CD14-positive monocyte (primary cell): ENCODE measurements around the gene KCNH1. TPM values are rescaled to one million over a fixed set of nuclear protein-coding genes. Genes with fewer than 3 reads are reported as not detected.

Experiments
- DNase-seq, 3 donors: peaks; one replicate each; pipeline ENCODE4 v3.0.0-alpha.2; 2011 to 2022
- H2AFZ ChIP-seq: 2 replicates; pipeline ENCODE4 v1.6.0; 2012; ENCODE audit warnings: mild to moderate bottlenecking, low read depth, low read length, inconsistent platforms; ENCODE audit not compliant: insufficient read depth, poor library complexity, severe bottlenecking
- H3K27ac ChIP-seq, 2 donors: 1 replicate in 1 of 2; 2 replicates in 1 of 2; pipeline ENCODE4 v1.5.1; 2012 to 2013; ENCODE audit warnings: low read length in 2 of 2, control low read depth in 1 of 2, inconsistent platforms in 1 of 2, low read depth in 1 of 2, mild to moderate bottlenecking in 1 of 2
- H3K27me3 ChIP-seq, 2 donors: one replicate each; pipeline versions ENCODE4 v1.6.0 to v1.6.1; 2011 to 2013; ENCODE audit warnings: low read length in 2 of 2; ENCODE audit not compliant: control insufficient read depth in 2 of 2, insufficient read depth in 2 of 2
- H3K36me3 ChIP-seq, 2 donors: replicated peaks in 1 of 2; 1 replicate in 1 of 2; 2 replicates in 1 of 2; pipeline versions ENCODE4 v1.5.1 to v1.6.1; 2012 to 2013; ENCODE audit warnings: low read length in 2 of 2, control low read depth in 1 of 2, inconsistent platforms in 1 of 2, mild to moderate bottlenecking in 1 of 2; ENCODE audit not compliant: insufficient read depth in 2 of 2, control insufficient read depth in 1 of 2
- H3K4me1 ChIP-seq, 2 donors: 1 replicate in 1 of 2; 2 replicates in 1 of 2; pipeline versions ENCODE4 v1.5.1 to v1.6.1; 2012 to 2013; ENCODE audit warnings: low read length in 2 of 2, control low read depth in 1 of 2, inconsistent platforms in 1 of 2, mild to moderate bottlenecking in 1 of 2, moderate library complexity in 1 of 2; ENCODE audit not compliant: insufficient read depth in 2 of 2, control insufficient read depth in 1 of 2
- H3K4me2 ChIP-seq: replicated peaks from 2 replicates; pipeline ENCODE3; 2012; ENCODE audit warnings: low read length, moderate library complexity, mild to moderate bottlenecking; ENCODE audit not compliant: poor library complexity, severe bottlenecking; ENCODE audit errors: extremely low read depth
- H3K4me3 ChIP-seq, 3 experiments: fragments of 200-600 bp in 1 of 3; sonication (generic) in 1 of 3; replicated peaks in 1 of 3; 1 replicate in 2 of 3; 2 replicates in 1 of 3; pipeline ENCODE4 v1.5.1; 2011 to 2013; ENCODE audit warnings: low read length in 3 of 3, mild to moderate bottlenecking in 3 of 3, control low read depth in 2 of 3, low read depth in 2 of 3, inconsistent platforms in 1 of 3, moderate library complexity in 1 of 3
- H3K79me2 ChIP-seq: 2 replicates; pipeline ENCODE4 v1.6.0; 2012; ENCODE audit warnings: mild to moderate bottlenecking, control low read depth, inconsistent platforms, low read length, moderate library complexity; ENCODE audit not compliant: insufficient read depth
- H3K9ac ChIP-seq: 2 replicates; pipeline ENCODE4 v1.6.0; 2017; ENCODE audit warnings: low read length, mild to moderate bottlenecking; ENCODE audit not compliant: insufficient read depth, poor library complexity, severe bottlenecking
- H3K9me3 ChIP-seq, 2 donors: replicated peaks in 1 of 2; 1 replicate in 1 of 2; 2 replicates in 1 of 2; pipeline versions ENCODE4 v1.5.1 to v1.6.1; 2012 to 2013; ENCODE audit warnings: low read length in 2 of 2, control low read depth in 1 of 2; ENCODE audit not compliant: control insufficient read depth in 1 of 2, insufficient read depth in 1 of 2
- H4K20me1 ChIP-seq: 2 replicates; pipeline ENCODE4 v1.6.0; 2012; ENCODE audit warnings: mild to moderate bottlenecking, low read length, control low read depth, moderate library complexity; ENCODE audit not compliant: insufficient read depth
- H3K27ac Mint-ChIP-seq, 7 donors: one replicate each; pipeline ENCODE4 v1.8.0; 2020; ENCODE audit warnings: mild to moderate bottlenecking in 7 of 7, mixed read lengths in 7 of 7, moderate library complexity in 6 of 7, inconsistent platforms in 2 of 7
- H3K27me3 Mint-ChIP-seq, 3 donors: one replicate each; pipeline ENCODE4 v1.8.0; 2021 to 2022; ENCODE audit warnings: low read depth in 3 of 3, mild to moderate bottlenecking in 3 of 3, mixed read lengths in 3 of 3, moderate library complexity in 3 of 3, inconsistent platforms in 1 of 3
- H3K36me3 Mint-ChIP-seq, 2 donors: one replicate each; pipeline ENCODE4 v1.8.0; 2020; ENCODE audit warnings: mixed read lengths in 2 of 2, inconsistent platforms in 1 of 2, mild to moderate bottlenecking in 1 of 2
- H3K4me1 Mint-ChIP-seq: one replicate; pipeline ENCODE4 v1.8.0; 2020; ENCODE audit warnings: mild to moderate bottlenecking, mixed read lengths
- H3K4me3 Mint-ChIP-seq, 2 donors: one replicate each; pipeline ENCODE4 v1.8.0; 2020; ENCODE audit warnings: mild to moderate bottlenecking in 2 of 2, mixed read lengths in 2 of 2, moderate library complexity in 1 of 2
- H3K9me3 Mint-ChIP-seq, 7 donors: one replicate each; pipeline ENCODE4 v1.8.0; 2020 to 2022; ENCODE audit warnings: mixed read lengths in 7 of 7, mild to moderate bottlenecking in 6 of 7, moderate library complexity in 6 of 7, inconsistent platforms in 2 of 7
- CTCF ChIP-seq: fragments of 200-600 bp; IDR thresholded peaks from one replicate; pipeline ENCODE4 v1.8.0; 2022; ENCODE audit warnings: antibody characterized with exemption, mild to moderate bottlenecking
- WGBS: methylation state at CpG from one replicate; pipeline ENCODE4 v1.1.5; 2013; ENCODE audit warnings: missing lambda C conversion rate; ENCODE audit not compliant: insufficient coverage; 5-methylcytosine and 5-hydroxymethylcytosine counted together
- intact Hi-C, 2 donors: fragments of 100-400 bp; cut with micrococcal nuclease; formaldehyde crosslinking; loops; one replicate each; pipeline versions ENCODE4 v1.15.0 to v1.15.1; 2023
- polyA plus RNA-seq, 3 donors: library from polyadenylated mRNA; depleted of rRNA in 1 of 3; unstranded in 2 of 3; stranded (reverse) in 1 of 3; fragments of 300-500 nt in 2 of 3; fragments of >200 nt in 1 of 3; fragmentation: Illumina TruSeq in 2 of 3; gene quantifications; 1 replicate in 2 of 3; 2 replicates in 1 of 3; pipeline ENCODE4 v1.2.3, GENCODE V29; 2012 to 2021

KCNH1 gene
- polyA plus RNA-seq, 3 donors = not detected

GRCh38 chr1:210900820-210901219 lies 233.1 kb downstream of the KCNH1 start:
- Histone ChIP-seq H3K27me3 (no peaks in the 10 kb centered on the region), H3K9me3 (peaks cover 0 to 2% of the 10 kb centered on the region in 2 donors), H3K27ac (no peak overlapping the region), H2AFZ (no peak overlapping the region), H4K20me1 (no peaks in the 10 kb centered on the region), H3K36me3 (no peaks in the 10 kb centered on the region), H3K4me2 (no peak overlapping the region), H3K9ac (no peak overlapping the region), H3K4me1 (no peaks in the 10 kb centered on the region), H3K79me2 (no peaks in the 10 kb centered on the region), H3K4me3 (no peak overlapping the region)
- Mint-ChIP-seq H3K4me3 (no peak overlapping the region), H3K36me3 (no peaks in the 10 kb centered on the region), H3K27me3 (peaks cover 0 to 3% (median 0%) of the 10 kb centered on the region in 3 donors), H3K4me1 (no peaks in the 10 kb centered on the region), H3K27ac (no peak overlapping the region), H3K9me3 (peaks cover 0 to 9% (median 6%) of the 10 kb centered on the region in 7 donors)
- TF ChIP-seq CTCF = no peak
- DNase-seq = no peak
- intact Hi-C loops = no loop called here
- WGBS = 73% methylated on average over 2 of the region's 2 CpGs

GRCh38 chr1:210900079-210900478 lies 233.9 kb downstream of the KCNH1 start:
- H3K36me3 ChIP-seq = no peaks in the 10 kb centered on the region
- no peaks in the 10 kb centered on the region for H3K79me2 ChIP-seq
- peaks cover 0 to 9% (median 6%) of the 10 kb centered on the region in 7 donors for H3K9me3 Mint-ChIP-seq
- no peak for DNase-seq
- H2AFZ ChIP-seq = no peak overlapping the region
- no peak overlapping the region for H3K4me2 ChIP-seq
- intact Hi-C loops = no loop called here
- no peak overlapping the region for H3K9ac ChIP-seq
- no peaks in the 10 kb centered on the region for H3K36me3 Mint-ChIP-seq
- no peak overlapping the region for H3K27ac Mint-ChIP-seq
- H4K20me1 ChIP-seq = no peaks in the 10 kb centered on the region
- H3K27me3 ChIP-seq = no peaks in the 10 kb centered on the region
- WGBS = 93% methylated on average over 2 of the region's 2 CpGs
- no peaks in the 10 kb centered on the region for H3K4me1 Mint-ChIP-seq
- TF ChIP-seq CTCF = no peak
- H3K4me3 Mint-ChIP-seq = no peak overlapping the region
- no peaks in the 10 kb centered on the region for H3K4me1 ChIP-seq
- peaks cover 0 to 2% of the 10 kb centered on the region in 2 donors for H3K9me3 ChIP-seq
- H3K27ac ChIP-seq = no peak overlapping the region
- H3K27me3 Mint-ChIP-seq = peaks cover 0 to 3% (median 0%) of the 10 kb centered on the region in 3 donors
- no peak overlapping the region for H3K4me3 ChIP-seq
